HEK293 (cell line): ENCODE data around the gene ZNF608.

Experiments
- HIC1 ChIP-seq: fragments of 450-650 bp; formaldehyde crosslinking; IDR thresholded peaks from 2 replicates; pipeline ENCODE4 v1.5.1; 2016; ENCODE audit warnings: missing biosample characterization, missing genetic modification characterization
- KLF8 ChIP-seq: fragments of 450-650 bp; formaldehyde crosslinking; IDR thresholded peaks from 2 replicates; pipeline ENCODE4 v1.5.1; 2016; ENCODE audit warnings: missing biosample characterization, missing genetic modification characterization
- MZF1 ChIP-seq: fragments of 450-650 bp; formaldehyde crosslinking; IDR thresholded peaks from 2 replicates; pipeline ENCODE4 v1.5.1; 2017; ENCODE audit warnings: missing biosample characterization, missing genetic modification characterization, borderline replicate concordance
- OSR2 ChIP-seq: fragments of 450-650 bp; formaldehyde crosslinking; IDR thresholded peaks from 2 replicates; pipeline ENCODE4 v1.5.1; 2016; ENCODE audit warnings: missing biosample characterization, missing genetic modification characterization
- PATZ1 ChIP-seq: fragments of 450-650 bp; formaldehyde crosslinking; IDR thresholded peaks from 2 replicates; pipeline ENCODE4 v1.5.1; 2016; ENCODE audit warnings: missing biosample characterization, missing genetic modification characterization
- SCRT2 ChIP-seq: fragments of 450-650 bp; formaldehyde crosslinking; IDR thresholded peaks from 2 replicates; pipeline ENCODE4 v1.5.1; 2016; ENCODE audit warnings: missing biosample characterization, missing genetic modification characterization
- YY2 ChIP-seq: fragments of 450-650 bp; formaldehyde crosslinking; IDR thresholded peaks from 2 replicates; pipeline ENCODE4 v1.5.1; 2016; ENCODE audit warnings: missing biosample characterization, missing genetic modification characterization
- ZBTB1 ChIP-seq: fragments of 450-650 bp; formaldehyde crosslinking; IDR thresholded peaks from 2 replicates; pipeline ENCODE4 v1.5.1; 2016; ENCODE audit warnings: missing biosample characterization, missing genetic modification characterization
- ZEB2 ChIP-seq: fragments of 450-650 bp; formaldehyde crosslinking; IDR thresholded peaks from 2 replicates; pipeline ENCODE4 v1.5.1; 2016; ENCODE audit warnings: missing biosample characterization, missing genetic modification characterization
- ZFHX2 ChIP-seq: fragments of 450-650 bp; formaldehyde crosslinking; conservative IDR thresholded peaks from 2 replicates; pipeline ENCODE4 v1.5.1; 2016; ENCODE audit warnings: missing biosample characterization, missing genetic modification characterization
- ZNF112 ChIP-seq: fragments of 450-650 bp; formaldehyde crosslinking; IDR thresholded peaks from 2 replicates; pipeline ENCODE4 v1.5.0; 2017; ENCODE audit warnings: missing biosample characterization, missing genetic modification characterization
- ZNF114 ChIP-seq: fragments of 450-650 bp; formaldehyde crosslinking; IDR thresholded peaks from 2 replicates; pipeline ENCODE4 v1.5.0; 2017; ENCODE audit warnings: missing biosample characterization, missing genetic modification characterization
- ZNF133 ChIP-seq: fragments of 450-650 bp; formaldehyde crosslinking; IDR thresholded peaks from 2 replicates; pipeline ENCODE4 v1.5.1; 2016; ENCODE audit warnings: missing biosample characterization, missing genetic modification characterization
- ZNF174 ChIP-seq: fragments of 450-650 bp; formaldehyde crosslinking; IDR thresholded peaks from 2 replicates; pipeline ENCODE4 v1.5.0; 2017; ENCODE audit warnings: missing biosample characterization, mild to moderate bottlenecking, missing genetic modification characterization
- ZNF202 ChIP-seq: fragments of 450-650 bp; formaldehyde crosslinking; IDR thresholded peaks from 2 replicates; pipeline ENCODE4 v1.5.1; 2016; ENCODE audit warnings: missing biosample characterization, missing genetic modification characterization, borderline replicate concordance
- ZNF239 ChIP-seq: fragments of 450-650 bp; formaldehyde crosslinking; IDR thresholded peaks from 2 replicates; pipeline ENCODE4 v1.5.1; 2016; ENCODE audit warnings: missing biosample characterization, missing genetic modification characterization
- ZNF302 ChIP-seq: fragments of 450-650 bp; formaldehyde crosslinking; IDR thresholded peaks from 2 replicates; pipeline ENCODE4 v1.5.1; 2016; ENCODE audit warnings: missing biosample characterization, missing genetic modification characterization, low read depth
- ZNF362 ChIP-seq: fragments of 450-650 bp; formaldehyde crosslinking; IDR thresholded peaks from 2 replicates; pipeline ENCODE4 v1.5.1; 2016; ENCODE audit warnings: missing biosample characterization, missing genetic modification characterization
- ZNF416 ChIP-seq: fragments of 450-650 bp; formaldehyde crosslinking; IDR thresholded peaks from 2 replicates; pipeline ENCODE4 v1.5.1; 2016; ENCODE audit warnings: missing biosample characterization, missing genetic modification characterization
- ZNF558 ChIP-seq: fragments of 450-650 bp; formaldehyde crosslinking; IDR thresholded peaks from 2 replicates; pipeline ENCODE4 v1.5.1; 2016; ENCODE audit warnings: missing biosample characterization, missing genetic modification characterization
- ZNF623 ChIP-seq: fragments of 450-650 bp; formaldehyde crosslinking; IDR thresholded peaks from 2 replicates; pipeline ENCODE4 v1.5.1; 2016; ENCODE audit warnings: missing biosample characterization, missing genetic modification characterization
- ZNF677 ChIP-seq: fragments of 450-650 bp; IDR thresholded peaks from 2 replicates; pipeline ENCODE4 v1.5.0; 2018; ENCODE audit warnings: missing biosample characterization, mild to moderate bottlenecking, missing genetic modification characterization, moderate library complexity
- ZNF707 ChIP-seq: fragments of 450-650 bp; formaldehyde crosslinking; IDR thresholded peaks from 2 replicates; pipeline ENCODE4 v1.5.1; 2016; ENCODE audit warnings: missing biosample characterization, missing genetic modification characterization
- ZNF776 ChIP-seq: fragments of 450-650 bp; formaldehyde crosslinking; IDR thresholded peaks from 2 replicates; pipeline ENCODE4 v1.5.0; 2017; ENCODE audit warnings: missing biosample characterization, missing genetic modification characterization, borderline replicate concordance
- ZNF792 ChIP-seq: fragments of 450-650 bp; formaldehyde crosslinking; IDR thresholded peaks from 2 replicates; pipeline ENCODE4 v1.5.1; 2016; ENCODE audit warnings: missing biosample characterization, missing genetic modification characterization
- ZSCAN30 ChIP-seq: fragments of 450-650 bp; IDR thresholded peaks from 2 replicates; pipeline ENCODE4 v1.5.1; 2018; ENCODE audit warnings: missing biosample characterization, mild to moderate bottlenecking, missing genetic modification characterization, moderate library complexity
- TF ChIP-seq, protein P1 (sequence below): fragments of 450-650 bp; formaldehyde crosslinking; IDR thresholded peaks from 2 replicates; pipeline ENCODE4 v1.5.1; 2016; ENCODE audit warnings: missing biosample characterization, missing genetic modification characterization
- TF ChIP-seq, protein P2 (sequence below): fragments of 450-650 bp; formaldehyde crosslinking; IDR thresholded peaks from 2 replicates; pipeline ENCODE4 v1.5.1; 2016; ENCODE audit warnings: missing biosample characterization, missing genetic modification characterization
- TF ChIP-seq, protein P3 (sequence below): fragments of 450-650 bp; formaldehyde crosslinking; conservative IDR thresholded peaks from 2 replicates; pipeline ENCODE4 v1.5.1; 2016; ENCODE audit warnings: low read depth, missing biosample characterization, missing genetic modification characterization

The ZNF608 gene

DNA sequence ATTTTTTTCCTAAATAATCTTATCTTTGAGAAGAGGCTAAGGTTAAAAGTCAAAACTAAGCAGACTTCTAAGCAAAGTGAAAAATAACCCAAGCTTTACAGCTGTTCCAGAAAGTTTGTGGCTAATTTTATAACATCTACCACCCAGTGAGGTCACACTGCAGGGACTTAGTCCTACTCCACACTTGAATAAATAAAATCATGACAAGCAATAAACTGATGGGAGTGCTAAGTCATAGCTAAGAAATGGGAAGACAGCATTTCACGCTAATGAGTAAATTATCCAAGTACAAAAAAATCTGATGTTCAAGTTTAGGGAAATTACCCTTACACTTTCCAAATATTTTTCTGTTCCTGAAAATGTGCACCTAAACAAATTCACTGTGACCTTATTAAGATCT, 47.7 kb downstream of the ZNF608 start (continued):
- TF ChIP-seq, protein P1, sequence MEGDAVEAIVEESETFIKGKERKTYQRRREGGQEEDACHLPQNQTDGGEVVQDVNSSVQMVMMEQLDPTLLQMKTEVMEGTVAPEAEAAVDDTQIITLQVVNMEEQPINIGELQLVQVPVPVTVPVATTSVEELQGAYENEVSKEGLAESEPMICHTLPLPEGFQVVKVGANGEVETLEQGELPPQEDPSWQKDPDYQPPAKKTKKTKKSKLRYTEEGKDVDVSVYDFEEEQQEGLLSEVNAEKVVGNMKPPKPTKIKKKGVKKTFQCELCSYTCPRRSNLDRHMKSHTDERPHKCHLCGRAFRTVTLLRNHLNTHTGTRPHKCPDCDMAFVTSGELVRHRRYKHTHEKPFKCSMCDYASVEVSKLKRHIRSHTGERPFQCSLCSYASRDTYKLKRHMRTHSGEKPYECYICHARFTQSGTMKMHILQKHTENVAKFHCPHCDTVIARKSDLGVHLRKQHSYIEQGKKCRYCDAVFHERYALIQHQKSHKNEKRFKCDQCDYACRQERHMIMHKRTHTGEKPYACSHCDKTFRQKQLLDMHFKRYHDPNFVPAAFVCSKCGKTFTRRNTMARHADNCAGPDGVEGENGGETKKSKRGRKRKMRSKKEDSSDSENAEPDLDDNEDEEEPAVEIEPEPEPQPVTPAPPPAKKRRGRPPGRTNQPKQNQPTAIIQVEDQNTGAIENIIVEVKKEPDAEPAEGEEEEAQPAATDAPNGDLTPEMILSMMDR (tag by site-specific recombination), result no peak
- TF ChIP-seq KLF8 (tag by site-specific recombination), result no peak
- no peak for TF ChIP-seq ZNF239 (tag by site-specific recombination)
- TF ChIP-seq, protein P2, sequence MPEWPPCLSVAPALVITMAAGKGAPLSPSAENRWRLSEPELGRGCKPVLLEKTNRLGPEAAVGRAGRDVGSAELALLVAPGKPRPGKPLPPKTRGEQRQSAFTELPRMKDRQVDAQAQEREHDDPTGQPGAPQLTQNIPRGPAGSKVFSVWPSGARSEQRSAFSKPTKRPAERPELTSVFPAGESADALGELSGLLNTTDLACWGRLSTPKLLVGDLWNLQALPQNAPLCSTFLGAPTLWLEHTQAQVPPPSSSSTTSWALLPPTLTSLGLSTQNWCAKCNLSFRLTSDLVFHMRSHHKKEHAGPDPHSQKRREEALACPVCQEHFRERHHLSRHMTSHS (tag by site-specific recombination), result no peak
- no peak for TF ChIP-seq PATZ1 (tag by site-specific recombination)
- no peak for TF ChIP-seq ZNF623 (tag by site-specific recombination)
- TF ChIP-seq MZF1, result no peak
- TF ChIP-seq ZNF416 (tag by site-specific recombination), result no peak
- no peak for TF ChIP-seq ZNF112 (tag by site-specific recombination)
- TF ChIP-seq ZNF114, result no peak
- no peak for TF ChIP-seq SCRT2
- 0 out of 2 replicates have a peak, but pooled peaks have one; percentile 23 for TF ChIP-seq HIC1 (tag by site-specific recombination)
- TF ChIP-seq OSR2 (tag by site-specific recombination), result no peak
- no peak for TF ChIP-seq ZNF792
- peak; percentile 66; the same call in 1 of the 2 replicates for TF ChIP-seq ZSCAN30 (tag by site-specific recombination)
- 0 out of 2 replicates have a peak, but pooled peaks have one; percentile 13 for TF ChIP-seq ZNF558 (tag by site-specific recombination)
- TF ChIP-seq ZNF133, result no peak
- no peak for TF ChIP-seq ZNF302 (tag by site-specific recombination)
- TF ChIP-seq ZNF362 (tag by site-specific recombination), result no peak
- TF ChIP-seq YY2 (tag by site-specific recombination), result no peak
- TF ChIP-seq ZFHX2 (tag by site-specific recombination), result no peak
- TF ChIP-seq ZNF677 (tag by site-specific recombination), result no peak
- no peak for TF ChIP-seq ZBTB1
- TF ChIP-seq, protein P3, sequence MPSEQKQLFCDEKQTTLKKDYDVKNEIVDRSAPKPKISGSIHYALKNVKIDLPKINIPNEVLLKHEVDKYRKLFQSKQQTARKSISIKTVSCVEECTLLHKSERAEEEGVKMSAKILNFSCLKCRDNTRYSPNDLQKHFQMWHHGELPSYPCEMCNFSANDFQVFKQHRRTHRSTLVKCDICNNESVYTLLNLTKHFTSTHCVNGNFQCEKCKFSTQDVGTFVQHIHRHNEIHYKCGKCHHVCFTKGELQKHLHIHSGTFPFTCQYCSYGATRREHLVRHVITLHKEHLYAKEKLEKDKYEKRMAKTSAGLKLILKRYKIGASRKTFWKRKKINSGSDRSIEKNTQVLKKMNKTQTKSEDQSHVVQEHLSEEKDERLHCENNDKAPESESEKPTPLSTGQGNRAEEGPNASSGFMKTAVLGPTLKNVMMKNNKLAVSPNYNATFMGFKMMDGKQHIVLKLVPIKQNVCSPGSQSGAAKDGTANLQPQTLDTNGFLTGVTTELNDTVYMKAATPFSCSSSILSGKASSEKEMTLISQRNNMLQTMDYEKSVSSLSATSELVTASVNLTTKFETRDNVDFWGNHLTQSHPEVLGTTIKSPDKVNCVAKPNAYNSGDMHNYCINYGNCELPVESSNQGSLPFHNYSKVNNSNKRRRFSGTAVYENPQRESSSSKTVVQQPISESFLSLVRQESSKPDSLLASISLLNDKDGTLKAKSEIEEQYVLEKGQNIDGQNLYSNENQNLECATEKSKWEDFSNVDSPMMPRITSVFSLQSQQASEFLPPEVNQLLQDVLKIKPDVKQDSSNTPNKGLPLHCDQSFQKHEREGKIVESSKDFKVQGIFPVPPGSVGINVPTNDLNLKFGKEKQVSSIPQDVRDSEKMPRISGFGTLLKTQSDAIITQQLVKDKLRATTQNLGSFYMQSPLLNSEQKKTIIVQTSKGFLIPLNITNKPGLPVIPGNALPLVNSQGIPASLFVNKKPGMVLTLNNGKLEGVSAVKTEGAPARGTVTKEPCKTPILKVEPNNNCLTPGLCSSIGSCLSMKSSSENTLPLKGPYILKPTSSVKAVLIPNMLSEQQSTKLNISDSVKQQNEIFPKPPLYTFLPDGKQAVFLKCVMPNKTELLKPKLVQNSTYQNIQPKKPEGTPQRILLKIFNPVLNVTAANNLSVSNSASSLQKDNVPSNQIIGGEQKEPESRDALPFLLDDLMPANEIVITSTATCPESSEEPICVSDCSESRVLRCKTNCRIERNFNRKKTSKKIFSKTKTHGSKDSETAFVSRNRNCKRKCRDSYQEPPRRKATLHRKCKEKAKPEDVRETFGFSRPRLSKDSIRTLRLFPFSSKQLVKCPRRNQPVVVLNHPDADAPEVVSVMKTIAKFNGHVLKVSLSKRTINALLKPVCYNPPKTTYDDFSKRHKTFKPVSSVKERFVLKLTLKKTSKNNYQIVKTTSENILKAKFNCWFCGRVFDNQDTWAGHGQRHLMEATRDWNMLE, result no peak
- TF ChIP-seq ZNF202, result no peak
- TF ChIP-seq ZNF174 (tag by site-specific recombination), result no peak
- TF ChIP-seq ZEB2 (tag by site-specific recombination), result 0 out of 2 replicates have a peak, but pooled peaks have one; percentile 57
- TF ChIP-seq ZNF707 (tag by site-specific recombination), result no peak
- TF ChIP-seq ZNF776 (tag by site-specific recombination), result no peak
